IMR-90 (cell line): ENCODE results near the gene UBR4. TPM values are rescaled to one million over a fixed set of nuclear protein-coding genes. Genes with fewer than 3 reads are reported as not detected.

ENCODE experiments used
- ATAC-seq: fragments of 200-7000 bp; cut with Tn5 transposase; 2 replicates; pipeline ENCODE4 v1.9.1; 2020; ENCODE audit warnings: low read depth, mild to moderate bottlenecking, moderate library complexity
- BruUV-seq: library from RNA; stranded (reverse); fragments of 400-500 nt; replicated peaks from 2 replicates; lab custom pipeline; 2021; lab: Mats Ljungman, UMichigan
- CTCF ChIA-PET: fragments of 300-600 bp; formaldehyde crosslinking; extraction: SDS; loops from one replicate; lab custom pipeline; 2021; ENCODE audit warnings: antibody characterized with exemption; lab: Yijun Ruan, JAX
- POLR2A ChIA-PET: fragments of 300-600 bp; sonication (Branson Sonifier 250); formaldehyde crosslinking; loops from one replicate; lab custom pipeline; 2022; ENCODE audit warnings: antibody characterized with exemption; ENCODE audit not compliant: unreplicated experiment; lab: Charles Lee
- DNase-seq: peaks from one replicate; pipeline ENCODE4 v3.0.0; 2013
- H2AFZ ChIP-seq: replicated peaks from 2 replicates; pipeline ENCODE3; 2013; ENCODE audit warnings: low read length, mild to moderate bottlenecking; ENCODE audit not compliant: poor library complexity
- H2AK5ac ChIP-seq: 2 replicates; pipeline ENCODE4 v1.6.1; 2013; ENCODE audit warnings: low read depth, low read length, inconsistent platforms
- H2AK9ac ChIP-seq: replicated peaks from 2 replicates; pipeline ENCODE3; 2013; ENCODE audit warnings: mild to moderate bottlenecking, low read depth, low read length, moderate library complexity; ENCODE audit not compliant: poor library complexity
- H2BK120ac ChIP-seq: 2 replicates; pipeline ENCODE4 v1.6.1; 2013; ENCODE audit warnings: low read depth, low read length, inconsistent platforms
- H2BK15ac ChIP-seq: 3 replicates; pipeline ENCODE4 v1.6.1; 2013; ENCODE audit warnings: low read depth, low read length, inconsistent platforms
- H2BK20ac ChIP-seq: 2 replicates; pipeline ENCODE4 v1.6.1; 2013; ENCODE audit warnings: low read depth, mild to moderate bottlenecking, inconsistent platforms, low read length, moderate library complexity
- H2BK5ac ChIP-seq: 2 replicates; pipeline ENCODE4 v1.6.1; 2013; ENCODE audit warnings: mild to moderate bottlenecking, low read depth, low read length, inconsistent platforms; ENCODE audit not compliant: poor library complexity, severe bottlenecking
- H3K14ac ChIP-seq: replicated peaks from 2 replicates; pipeline ENCODE4 v1.6.1; 2013; ENCODE audit warnings: low read depth, low read length, inconsistent platforms
- H3K18ac ChIP-seq: 2 replicates; pipeline ENCODE4 v1.6.1; 2013; ENCODE audit warnings: low read depth, low read length, control low read depth
- H3K23ac ChIP-seq: 2 replicates; pipeline ENCODE4 v1.6.1; 2013; ENCODE audit warnings: low read depth, low read length, inconsistent platforms
- H3K27ac ChIP-seq: 2 replicates; pipeline ENCODE4 v1.5.1; 2013; ENCODE audit warnings: mild to moderate bottlenecking, control low read depth, low read length; ENCODE audit not compliant: insufficient read depth
- H3K27me3 ChIP-seq: 2 replicates; pipeline ENCODE4 v1.6.1; 2013; ENCODE audit warnings: low read length; ENCODE audit not compliant: control insufficient read depth, insufficient read depth
- H3K36me3 ChIP-seq: 2 replicates; pipeline ENCODE4 v1.6.1; 2013; ENCODE audit warnings: low read length, mixed read lengths; ENCODE audit not compliant: control insufficient read depth, insufficient read depth
- H3K4ac ChIP-seq: 2 replicates; pipeline ENCODE4 v1.6.1; 2013; ENCODE audit warnings: low read depth, low read length, inconsistent platforms
- H3K4me1 ChIP-seq: 2 replicates; pipeline ENCODE4 v1.6.1; 2013; ENCODE audit warnings: low read length, mixed read lengths; ENCODE audit not compliant: control insufficient read depth, insufficient read depth
- H3K4me2 ChIP-seq: 2 replicates; pipeline ENCODE4 v1.6.1; 2013; ENCODE audit warnings: low read depth, mild to moderate bottlenecking, control low read depth, low read length, moderate library complexity
- H3K4me3 ChIP-seq: 2 replicates; pipeline ENCODE4 v1.5.1; 2013; ENCODE audit warnings: low read depth, mild to moderate bottlenecking, control low read depth, low read length, moderate library complexity; ENCODE audit not compliant: insufficient read depth
- H3K56ac ChIP-seq: 2 replicates; pipeline ENCODE4 v1.6.1; 2013; ENCODE audit warnings: low read length, inconsistent platforms; ENCODE audit not compliant: insufficient read depth; ENCODE audit errors: extremely low read depth
- H3K79me1 ChIP-seq, 2 experiments: 2 replicates each; pipeline ENCODE4 v1.6.1; 2013; ENCODE audit warnings: low read length in 2 of 2, inconsistent platforms in 1 of 2, low read depth in 1 of 2
- H3K9ac ChIP-seq: 2 replicates; pipeline ENCODE4 v1.6.1; 2013; ENCODE audit warnings: low read depth, low read length, control low read depth
- H3K9me1 ChIP-seq: 2 replicates; pipeline ENCODE4 v1.6.1; 2013; ENCODE audit warnings: low read length, inconsistent platforms; ENCODE audit not compliant: insufficient read depth
- H3K9me3 ChIP-seq: 2 replicates; pipeline ENCODE4 v1.6.1; 2013; ENCODE audit warnings: low read length; ENCODE audit not compliant: control insufficient read depth, insufficient read depth
- H4K20me1 ChIP-seq: 2 replicates; pipeline ENCODE4 v1.6.1; 2013; ENCODE audit warnings: low read length, inconsistent platforms; ENCODE audit not compliant: insufficient read depth
- H4K5ac ChIP-seq: 2 replicates; pipeline ENCODE4 v1.6.1; 2013; ENCODE audit warnings: mild to moderate bottlenecking, low read depth, low read length, control low read depth
- H4K8ac ChIP-seq, 2 experiments: 2 replicates each; pipeline ENCODE4 v1.6.1; 2013; ENCODE audit warnings: low read depth in 2 of 2, low read length in 2 of 2, control low read depth in 1 of 2, inconsistent platforms in 1 of 2
- H4K91ac ChIP-seq: 2 replicates; pipeline ENCODE4 v1.6.1; 2013; ENCODE audit warnings: low read depth, low read length, inconsistent platforms; ENCODE audit not compliant: insufficient read depth
- BHLHE40 ChIP-seq: fragments of 150-350 bp; IDR thresholded peaks from 2 replicates; pipeline ENCODE4 v1.6.1; 2016; ENCODE audit warnings: mild to moderate bottlenecking, low read depth, low read length
- MAFK ChIP-seq: IDR thresholded peaks from 2 replicates; pipeline ENCODE4 v1.6.1; 2012; ENCODE audit warnings: low read depth, low read length, improper control_type of control experiment
- MAZ ChIP-seq: IDR thresholded peaks from 2 replicates; pipeline ENCODE4 v1.6.1; 2012; ENCODE audit warnings: low read depth, mild to moderate bottlenecking, low read length, improper control_type of control experiment, moderate library complexity, borderline replicate concordance
- RAD21 ChIP-seq: IDR thresholded peaks from 2 replicates; pipeline ENCODE4 v1.6.1; 2012; ENCODE audit warnings: low read length, improper control_type of control experiment
- RCOR1 ChIP-seq: IDR thresholded peaks from 2 replicates; pipeline ENCODE4 v1.6.1; 2012; ENCODE audit warnings: mild to moderate bottlenecking, low read length, improper control_type of control experiment; ENCODE audit not compliant: insufficient replicate concordance
- SMC3 ChIP-seq: fragments of 150-350 bp; IDR thresholded peaks from 2 replicates; pipeline ENCODE4 v1.6.1; 2016; ENCODE audit warnings: low read depth, mild to moderate bottlenecking, antibody characterized with exemption, low read length, moderate library complexity
- WGBS, 2 experiments: methylation state at CpG; one replicate each; pipeline versions ENCODE4 v1.1.5 to v1.1.7; 2013; ENCODE audit warnings: missing lambda C conversion rate in 2 of 2; ENCODE audit not compliant: insufficient read length in 1 of 2; ENCODE audit errors: extremely low coverage in 2 of 2; 5-methylcytosine and 5-hydroxymethylcytosine counted together
- dilution Hi-C: fragments of 300-500 bp; cut with HindIII; formaldehyde crosslinking; loops from one replicate; pipeline ENCODE4 v1.14.3; 2018; ENCODE audit warnings: low sequenced_read_pairs; ENCODE audit not compliant: unreplicated experiment
- in situ Hi-C: fragments of 300-500 bp; cut with MboI; formaldehyde crosslinking; loops from 3 replicates; pipeline ENCODE4 v1.14.3; 2019; ENCODE audit warnings: low sequenced_read_pairs, inconsistent platforms, mixed read lengths
- intact Hi-C: fragments of 100-400 bp; cut with micrococcal nuclease; formaldehyde crosslinking; loops from 2 replicates; pipeline ENCODE4 v1.10.0; 2022
- polyA plus RNA-seq, 3 experiments: library from polyadenylated mRNA; depleted of rRNA; stranded (reverse); fragments of >200 nt; gene quantifications; 2 replicates each; pipeline ENCODE4 v1.2.3, GENCODE V29; 2012; ENCODE audit warnings: low replicate concordance in 1 of 3
- total RNA-seq: library from RNA; depleted of rRNA; stranded (reverse); fragments of >200 nt; gene quantifications from 2 replicates; pipeline ENCODE4 v1.2.3, GENCODE V29; 2012
- TF ChIP-seq, protein P1 (sequence below): fragments of 150-350 bp; IDR thresholded peaks from 2 replicates; pipeline ENCODE4 v1.6.1; 2017; ENCODE audit warnings: mild to moderate bottlenecking, antibody characterized with exemption, low read length, low read depth
- TF ChIP-seq, protein P2 (sequence below): fragments of 150-350 bp; IDR thresholded peaks from 2 replicates; pipeline ENCODE4 v1.6.1; 2016; ENCODE audit warnings: low read depth, mild to moderate bottlenecking, low read length, moderate library complexity, borderline replicate concordance
- TF ChIP-seq, protein P3 (sequence below): conservative IDR thresholded peaks from 2 replicates; pipeline ENCODE4 v1.5.1; 2012; ENCODE audit warnings: mild to moderate bottlenecking, low read depth, low read length, improper control_type of control experiment

UBR4 gene
- total and polyA plus RNA-seq, 2 of the 4 experiments (the other 2 are of a cell fraction), result 87.8 to 121 TPM

DNA sequence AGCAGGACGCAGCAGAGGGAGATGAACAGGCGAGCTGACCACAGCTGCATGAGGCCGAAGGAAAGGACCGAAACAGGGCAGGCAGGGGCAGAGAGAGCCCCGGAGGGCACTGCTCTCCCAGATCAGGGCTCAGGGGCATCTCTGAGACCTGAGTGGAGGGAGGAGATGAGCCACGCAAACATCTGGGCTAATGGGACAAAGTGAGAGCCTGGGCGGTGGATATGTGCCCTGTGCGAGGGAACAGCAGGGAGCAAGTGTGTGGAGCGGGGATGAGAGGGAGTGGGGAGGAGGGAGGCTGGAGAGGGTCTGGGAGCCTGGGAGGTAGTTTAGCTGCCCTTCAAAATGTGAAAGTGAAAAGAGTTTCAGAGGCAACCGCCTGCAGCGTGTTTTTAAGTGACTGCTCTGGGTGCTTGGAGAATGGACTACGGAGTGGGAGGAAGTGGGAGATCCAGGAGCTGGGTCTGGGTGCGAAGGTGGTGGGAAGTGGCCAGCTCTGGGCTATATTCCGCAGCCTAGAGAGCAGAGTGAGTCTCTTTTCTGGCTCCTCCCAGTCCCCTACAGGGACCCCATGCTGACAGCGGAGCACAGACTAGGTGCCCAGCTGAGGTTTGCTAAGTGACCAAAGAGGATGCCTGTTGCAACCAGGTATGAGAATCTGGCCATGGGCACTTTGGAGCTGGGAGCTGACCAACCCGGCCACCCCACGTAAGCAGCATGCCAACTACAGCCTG is 139.0 kb downstream of the UBR4 start:
- Histone ChIP-seq H3K18ac (no peak overlapping the region), H2AK9ac (no peak overlapping the region), H2BK15ac (no peak overlapping the region), H3K4ac (no peak overlapping the region), H3K9me1 (no peaks in the 10 kb centered on the region), H3K79me1 (peaks cover 0 to 3% of the 10 kb centered on the region in 2 experiments; a peak in 2 of 4 replicates), H4K91ac (no peak overlapping the region), H4K8ac (no peak overlapping the region), H2AFZ (no peak overlapping the region), H4K20me1 (no peaks in the 10 kb centered on the region; the same call in 1 of the 2 replicates), H2BK120ac (no peak overlapping the region), H3K27me3 (no peaks in the 10 kb centered on the region), H3K36me3 (peaks cover 36% of the 10 kb centered on the region), H2BK20ac (no peak overlapping the region), H3K56ac (no peak overlapping the region), H3K23ac (no peak overlapping the region), H3K9ac (no peak overlapping the region), H3K14ac (no peak overlapping the region), H3K4me2 (no peak overlapping the region), H2AK5ac (no peak overlapping the region), H2BK5ac (no peak overlapping the region), H3K27ac (no peak overlapping the region), H4K5ac (no peak overlapping the region), H3K4me3 (no peak overlapping the region), H3K9me3 (no peaks in the 10 kb centered on the region), H3K4me1 (peaks cover 2% of the 10 kb centered on the region; the same call in 1 of the 2 replicates)
- no TSS peak for BruUV-seq
- intact Hi-C loops, result loop anchor here (5.0 kb wide), 1 partner anchor 119 kb away; no protein-coding TSS in a partner anchor
- ATAC-seq (peak; percentile 4; the same call in 1 of the 2 replicates), DNase-seq (no peak)
- in situ Hi-C loops, result no loop called here
- ChIA-PET POLR2A (no interaction called here), CTCF (interaction anchor here (0.5 to 1.0 kb wide), 2 partner anchors 25 to 159 kb away, joined by 3 to 7 read pairs; no protein-coding TSS in a partner anchor)
- TF ChIP-seq SMC3 (no peak), MAFK (no peak), RAD21 (no peak), MAZ (no peak), BHLHE40 (no peak), RCOR1 (no peak)
- TF ChIP-seq, protein P1, sequence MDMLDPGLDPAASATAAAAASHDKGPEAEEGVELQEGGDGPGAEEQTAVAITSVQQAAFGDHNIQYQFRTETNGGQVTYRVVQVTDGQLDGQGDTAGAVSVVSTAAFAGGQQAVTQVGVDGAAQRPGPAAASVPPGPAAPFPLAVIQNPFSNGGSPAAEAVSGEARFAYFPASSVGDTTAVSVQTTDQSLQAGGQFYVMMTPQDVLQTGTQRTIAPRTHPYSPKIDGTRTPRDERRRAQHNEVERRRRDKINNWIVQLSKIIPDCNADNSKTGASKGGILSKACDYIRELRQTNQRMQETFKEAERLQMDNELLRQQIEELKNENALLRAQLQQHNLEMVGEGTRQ, result no peak
- TF ChIP-seq, protein P2, sequence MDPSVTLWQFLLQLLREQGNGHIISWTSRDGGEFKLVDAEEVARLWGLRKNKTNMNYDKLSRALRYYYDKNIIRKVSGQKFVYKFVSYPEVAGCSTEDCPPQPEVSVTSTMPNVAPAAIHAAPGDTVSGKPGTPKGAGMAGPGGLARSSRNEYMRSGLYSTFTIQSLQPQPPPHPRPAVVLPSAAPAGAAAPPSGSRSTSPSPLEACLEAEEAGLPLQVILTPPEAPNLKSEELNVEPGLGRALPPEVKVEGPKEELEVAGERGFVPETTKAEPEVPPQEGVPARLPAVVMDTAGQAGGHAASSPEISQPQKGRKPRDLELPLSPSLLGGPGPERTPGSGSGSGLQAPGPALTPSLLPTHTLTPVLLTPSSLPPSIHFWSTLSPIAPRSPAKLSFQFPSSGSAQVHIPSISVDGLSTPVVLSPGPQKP, result no peak
- TF ChIP-seq, protein P3, sequence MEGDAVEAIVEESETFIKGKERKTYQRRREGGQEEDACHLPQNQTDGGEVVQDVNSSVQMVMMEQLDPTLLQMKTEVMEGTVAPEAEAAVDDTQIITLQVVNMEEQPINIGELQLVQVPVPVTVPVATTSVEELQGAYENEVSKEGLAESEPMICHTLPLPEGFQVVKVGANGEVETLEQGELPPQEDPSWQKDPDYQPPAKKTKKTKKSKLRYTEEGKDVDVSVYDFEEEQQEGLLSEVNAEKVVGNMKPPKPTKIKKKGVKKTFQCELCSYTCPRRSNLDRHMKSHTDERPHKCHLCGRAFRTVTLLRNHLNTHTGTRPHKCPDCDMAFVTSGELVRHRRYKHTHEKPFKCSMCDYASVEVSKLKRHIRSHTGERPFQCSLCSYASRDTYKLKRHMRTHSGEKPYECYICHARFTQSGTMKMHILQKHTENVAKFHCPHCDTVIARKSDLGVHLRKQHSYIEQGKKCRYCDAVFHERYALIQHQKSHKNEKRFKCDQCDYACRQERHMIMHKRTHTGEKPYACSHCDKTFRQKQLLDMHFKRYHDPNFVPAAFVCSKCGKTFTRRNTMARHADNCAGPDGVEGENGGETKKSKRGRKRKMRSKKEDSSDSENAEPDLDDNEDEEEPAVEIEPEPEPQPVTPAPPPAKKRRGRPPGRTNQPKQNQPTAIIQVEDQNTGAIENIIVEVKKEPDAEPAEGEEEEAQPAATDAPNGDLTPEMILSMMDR, result no peak
- dilution Hi-C loops, result no loop called here
- 75% methylated on average over 8 of the region's 17 CpGs; no CpG with 5 or more reads in 1 of the 2 experiments for WGBS, 2 experiments
